Adrenal gland (tissue), 12 donors: ENCODE results near the gene KLRC4. TPM values are rescaled to one million over a fixed set of nuclear protein-coding genes. Genes with fewer than 3 reads are reported as not detected.
"Not testable (repeated sequence)": the region's sequence is repeated elsewhere in the genome, so short reads cannot be mapped to it uniquely, and the experiment has no call there.

Experiments
- DNase-seq, 7 donors: peaks; one replicate each; pipeline ENCODE4 v3.0.0-alpha.2; 2019 to 2020
- H3K27ac ChIP-seq, 5 donors: fragments of 200-600 bp; sonication (generic) in 4 of 5; 1 replicate in 3 of 5; 2 replicates in 2 of 5; pipeline versions ENCODE4 v1.5.1 to v1.8.0; 2016 to 2020; ENCODE audit warnings: mild to moderate bottlenecking in 1 of 5
- H3K27me3 ChIP-seq: fragments of 200-600 bp; 2 replicates; pipeline ENCODE4 v1.8.0; 2021
- H3K36me3 ChIP-seq, 2 donors: fragments of 200-600 bp; replicated peaks in 1 of 2; 1 replicate in 1 of 2; 2 replicates in 1 of 2; pipeline versions ENCODE4 v1.5.1 to v1.8.0; 2018 to 2022
- H3K4me1 ChIP-seq, 2 donors: fragments of 200-600 bp; replicated peaks in 1 of 2; 1 replicate in 1 of 2; 2 replicates in 1 of 2; pipeline versions ENCODE4 v1.5.1 to v1.8.0; 2018 to 2021
- H3K4me3 ChIP-seq, 4 donors: fragments of 200-600 bp; sonication (generic) in 3 of 4; one replicate each; pipeline ENCODE4 v1.5.1; 2016 to 2018
- H3K9me3 ChIP-seq, 3 donors: fragments of 200-600 bp; sonication (generic) in 1 of 3; replicated peaks in 1 of 3; 1 replicate in 2 of 3; 2 replicates in 1 of 3; pipeline versions ENCODE4 v1.5.1 to v1.8.0; 2016 to 2021
- POLR2A ChIP-seq, 2 donors: fragments of 450-650 bp; IDR thresholded peaks; one replicate each; pipeline ENCODE4 v1.6.1; 2017; ENCODE audit warnings: antibody characterized with exemption in 2 of 2, mild to moderate bottlenecking in 2 of 2, moderate library complexity in 1 of 2
- WGBS, 4 donors: extraction: QIAGEN DNeasy Blood & Tissue Kit in 2 of 4; methylation state at CpG; one replicate each; pipeline versions ENCODE4 v1.1.5 to v1.1.7; 2013 to 2017; 5-methylcytosine and 5-hydroxymethylcytosine counted together
- intact Hi-C, 2 donors: fragments of 100-400 bp; cut with DNase I; formaldehyde crosslinking; loops; one replicate each; pipeline versions ENCODE4 v1.14.1 to v1.15.0; 2022 to 2023
- polyA plus RNA-seq, 3 donors: library from polyadenylated mRNA; stranded (reverse); fragments of 200-250 nt in 2 of 3; fragments of 350-450 nt in 1 of 3; fragmentation: Illumina TruSeq in 1 of 3; extraction: RNeasy Lipid Tissue Mini Kit (QIAGEN cat#74804) in 1 of 3; gene quantifications; one replicate each; pipeline ENCODE4 v1.2.3, GENCODE V29; 2013 to 2014
- total RNA-seq, 9 donors: library from RNA; depleted of rRNA in 4 of 9; stranded (reverse); fragments of >200 nt in 4 of 9; fragments of 120-200 nt in 1 of 9; fragmentation: NEBNext Ultra II Directional in 1 of 9; extraction: Animal tissue kit (Norgen Biotek cat#: 25700) in 1 of 9; gene quantifications; one replicate each; pipeline versions ENCODE4 v1.1.0 to v1.2.4, GENCODE V29; 2013 to 2023
- TF ChIP-seq, protein P1 (sequence below), 6 experiments: fragments of 450-650 bp in 4 of 6; fragments of 200-600 bp in 2 of 6; sonication (generic) in 1 of 6; IDR thresholded peaks; 1 replicate in 5 of 6; 2 replicates in 1 of 6; pipeline versions ENCODE4 v1.5.1 to v1.8.0; 2016 to 2021; ENCODE audit warnings: antibody characterized with exemption in 6 of 6, mild to moderate bottlenecking in 2 of 6, moderate library complexity in 1 of 6
- donor health status: healthy with polysubstance abuse.
- donor health status: Bipolar disorder and iron deficiency.
- donor health status: DM: yes; HTN: yes; CAD: no.
- donor health status: DM: no; HTN: no; CAD: no.
- donor health status: DM: no; HTN: no; CAD: no.
- donor health status: DM: yes; HTN: yes; CAD: no.

Gene KLRC4
- total and polyA plus RNA-seq, 12 donors: 0.22 TPM; not detected in 11

DNA sequence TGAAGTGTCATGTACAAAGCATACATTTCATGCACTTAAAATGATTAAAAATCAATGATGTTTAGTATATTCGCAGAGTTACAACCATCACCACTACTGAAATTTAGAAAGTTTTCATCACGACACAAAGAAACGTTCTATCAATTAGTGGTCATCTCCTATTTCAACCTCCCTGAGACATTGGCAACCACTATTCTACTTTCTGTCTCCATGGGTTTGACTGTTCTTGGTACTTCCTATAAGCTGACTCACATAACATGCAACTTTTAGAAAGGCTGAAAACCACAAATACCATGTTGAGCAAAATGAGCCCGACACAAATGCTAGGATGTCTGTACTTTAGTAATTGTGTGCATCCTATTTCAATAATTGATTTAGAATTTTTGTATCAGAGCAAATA lies 21.1 kb upstream of the KLRC4 start:
- WGBS, 4 donors: 80 to 89% (median 85%) methylated on average over 4 of the region's 4 CpGs
- H3K27ac ChIP-seq, DNase-seq, H3K4me1 ChIP-seq, H3K4me3 ChIP-seq, H3K36me3 ChIP-seq, H3K9me3 ChIP-seq, intact Hi-C loops, H3K27me3 ChIP-seq: not testable (repeated sequence)

DNA sequence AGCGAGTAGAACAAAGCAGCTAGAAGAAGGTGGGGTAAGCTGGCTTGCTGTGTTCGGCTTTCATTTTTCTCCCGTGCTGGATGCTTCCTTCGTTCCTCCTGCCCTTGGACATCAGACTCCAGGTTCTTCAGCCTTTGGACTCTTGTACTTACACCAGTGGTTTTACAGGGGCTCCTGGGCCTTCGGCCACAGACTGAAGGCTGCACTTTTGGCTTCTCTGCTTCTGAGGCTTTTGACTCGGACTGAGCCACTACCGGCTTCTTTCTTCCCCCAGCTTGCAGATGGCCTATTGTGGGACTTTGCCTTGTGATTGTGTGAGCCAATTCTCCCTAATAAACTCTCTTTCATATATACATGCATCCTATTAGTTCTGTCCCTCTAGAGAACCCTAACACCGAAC lies 16.4 kb upstream of the KLRC4 start:
- H3K27ac ChIP-seq, intact Hi-C loops, H3K27me3 ChIP-seq, DNase-seq, H3K9me3 ChIP-seq, H3K4me1 ChIP-seq, H3K4me3 ChIP-seq, H3K36me3 ChIP-seq: not testable (repeated sequence)
- WGBS, 4 donors: 85 to 91% (median 89%) methylated on average over 7 to 8 of the region's 8 CpGs

DNA sequence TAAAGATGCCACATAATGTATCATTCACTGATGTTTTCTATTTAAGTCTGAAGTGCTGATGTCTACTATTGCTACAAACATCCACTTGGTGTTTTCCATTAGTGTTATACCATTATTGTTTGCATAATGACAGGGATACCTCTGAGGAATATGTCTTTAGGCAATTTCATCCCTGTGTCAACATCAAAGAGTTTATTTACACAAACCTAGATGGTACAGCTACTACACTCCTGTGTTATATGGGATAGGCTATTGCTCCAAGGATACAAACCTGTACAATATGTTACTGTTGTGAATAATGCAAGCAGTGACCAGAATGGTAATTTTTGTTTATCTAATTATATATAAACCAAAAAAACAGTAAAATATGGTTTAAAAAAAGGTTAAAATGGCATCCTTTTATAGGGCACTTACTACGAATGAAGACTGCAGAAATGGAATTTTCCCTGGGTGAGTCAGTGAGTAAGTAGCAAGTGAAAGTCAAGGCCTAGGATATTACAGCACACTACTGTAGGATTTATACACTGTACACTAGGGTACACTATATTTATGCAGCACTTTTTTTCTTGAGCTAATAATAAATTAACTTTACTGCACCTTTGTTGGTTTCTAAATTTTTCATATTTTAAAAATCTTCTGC lies 14.8 kb upstream of the KLRC4 start:
- H3K4me1 ChIP-seq, H3K36me3 ChIP-seq, H3K27me3 ChIP-seq, DNase-seq, H3K27ac ChIP-seq, H3K9me3 ChIP-seq, intact Hi-C loops, H3K4me3 ChIP-seq: not testable (repeated sequence)
- WGBS, 4 donors: 25 to 39% (median 33%) methylated on average over 1 of the region's 1 CpG; no CpG with 5 or more reads in 1 of the 4 donors

DNA sequence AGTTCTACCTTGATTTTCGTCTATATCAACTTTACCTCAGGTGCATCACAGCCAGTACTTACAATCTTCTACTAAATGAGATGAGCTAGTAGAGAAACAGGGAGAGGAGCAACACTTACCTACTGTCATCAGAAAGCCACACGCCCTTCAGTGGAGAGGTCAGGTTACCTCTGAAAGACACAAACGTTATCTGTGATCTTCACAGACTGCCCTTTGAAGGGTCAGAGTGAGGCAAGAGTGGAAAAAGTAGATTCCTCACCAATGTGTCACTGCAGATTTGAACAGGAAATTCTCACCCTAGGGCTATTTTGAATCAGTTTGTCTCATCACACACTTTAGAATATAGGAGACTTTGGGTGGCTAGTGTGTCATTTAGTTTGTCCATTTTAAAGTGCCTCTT lies 12.6 kb upstream of the KLRC4 start:
- H3K27me3 ChIP-seq, H3K4me3 ChIP-seq, intact Hi-C loops, H3K36me3 ChIP-seq, H3K27ac ChIP-seq, DNase-seq, H3K4me1 ChIP-seq, H3K9me3 ChIP-seq: not testable (repeated sequence)
- 13 to 59% (median 45%) methylated on average over 1 to 2 of the region's 3 CpGs for WGBS, 4 donors

DNA sequence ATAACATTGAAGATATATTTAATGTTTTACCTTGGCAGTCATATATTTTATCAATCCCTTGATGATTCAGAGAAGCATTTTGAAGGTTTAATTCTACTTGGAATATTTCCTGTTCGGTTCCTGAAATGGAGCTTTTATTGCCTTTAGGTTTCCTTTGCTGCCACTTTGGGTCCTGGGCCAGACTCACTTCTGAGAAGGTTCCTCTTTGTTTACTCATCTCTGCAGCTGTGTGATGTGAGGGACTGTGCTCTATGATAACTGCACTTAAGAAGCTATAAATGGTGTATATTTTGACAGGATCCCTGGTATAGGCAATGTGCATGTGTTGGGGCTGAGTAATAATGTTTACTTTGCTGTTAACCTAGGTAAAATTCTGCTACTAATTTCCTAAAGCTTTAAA lies 10.8 kb upstream of the KLRC4 start, which contains the start of gene KLRC3:
TSS of gene KLRC3 (minus strand) at position 262 of the 400 bp plus-strand sequence. CDS start at position 217, 45 bp downstream.
- H3K4me1 ChIP-seq, intact Hi-C loops, H3K27ac ChIP-seq, H3K9me3 ChIP-seq, H3K27me3 ChIP-seq, H3K36me3 ChIP-seq, DNase-seq, H3K4me3 ChIP-seq: not testable (repeated sequence)
- WGBS, 4 donors: 36 to 69% (median 52%) methylated on average over 1 of the region's 1 CpG

DNA sequence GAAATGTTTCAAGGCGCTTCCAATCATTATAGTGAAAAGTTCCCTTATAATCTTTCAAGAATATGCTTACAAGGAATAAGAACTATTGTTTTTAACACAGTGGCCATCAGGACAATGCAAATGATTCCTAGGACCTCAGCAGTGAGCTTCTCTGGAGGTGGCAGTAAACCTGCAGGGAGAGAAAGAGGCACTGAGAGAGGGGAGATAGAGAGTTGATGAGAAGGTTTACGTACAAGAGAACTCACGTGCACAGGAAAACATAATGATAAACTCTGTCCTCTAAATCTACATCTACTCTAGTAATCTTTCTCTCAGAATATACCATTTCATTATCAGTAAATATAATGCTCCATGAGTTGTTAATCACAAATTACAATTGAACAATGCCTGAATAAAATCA lies 715 bp downstream of the KLRC4 start:
- Histone ChIP-seq H3K4me1 (no peaks in the 10 kb centered on the region), H3K27ac (no peak overlapping the region), H3K27me3 (no peaks in the 10 kb centered on the region), H3K4me3 (no peak overlapping the region), H3K9me3 (peaks cover 0 to 5% (median 0%) of the 10 kb centered on the region in 3 donors), H3K36me3 (no peaks in the 10 kb centered on the region)
- 76 to 88% (median 80%) methylated on average over 3 of the region's 3 CpGs for WGBS, 4 donors
- no peak for TF ChIP-seq POLR2A (IDR thresholded peaks at IDR 0.05)
- TF ChIP-seq, protein P1, sequence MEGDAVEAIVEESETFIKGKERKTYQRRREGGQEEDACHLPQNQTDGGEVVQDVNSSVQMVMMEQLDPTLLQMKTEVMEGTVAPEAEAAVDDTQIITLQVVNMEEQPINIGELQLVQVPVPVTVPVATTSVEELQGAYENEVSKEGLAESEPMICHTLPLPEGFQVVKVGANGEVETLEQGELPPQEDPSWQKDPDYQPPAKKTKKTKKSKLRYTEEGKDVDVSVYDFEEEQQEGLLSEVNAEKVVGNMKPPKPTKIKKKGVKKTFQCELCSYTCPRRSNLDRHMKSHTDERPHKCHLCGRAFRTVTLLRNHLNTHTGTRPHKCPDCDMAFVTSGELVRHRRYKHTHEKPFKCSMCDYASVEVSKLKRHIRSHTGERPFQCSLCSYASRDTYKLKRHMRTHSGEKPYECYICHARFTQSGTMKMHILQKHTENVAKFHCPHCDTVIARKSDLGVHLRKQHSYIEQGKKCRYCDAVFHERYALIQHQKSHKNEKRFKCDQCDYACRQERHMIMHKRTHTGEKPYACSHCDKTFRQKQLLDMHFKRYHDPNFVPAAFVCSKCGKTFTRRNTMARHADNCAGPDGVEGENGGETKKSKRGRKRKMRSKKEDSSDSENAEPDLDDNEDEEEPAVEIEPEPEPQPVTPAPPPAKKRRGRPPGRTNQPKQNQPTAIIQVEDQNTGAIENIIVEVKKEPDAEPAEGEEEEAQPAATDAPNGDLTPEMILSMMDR (IDR thresholded peaks at IDR 0.05): no peak
- no peak for DNase-seq
- intact Hi-C loops: no loop called here

DNA sequence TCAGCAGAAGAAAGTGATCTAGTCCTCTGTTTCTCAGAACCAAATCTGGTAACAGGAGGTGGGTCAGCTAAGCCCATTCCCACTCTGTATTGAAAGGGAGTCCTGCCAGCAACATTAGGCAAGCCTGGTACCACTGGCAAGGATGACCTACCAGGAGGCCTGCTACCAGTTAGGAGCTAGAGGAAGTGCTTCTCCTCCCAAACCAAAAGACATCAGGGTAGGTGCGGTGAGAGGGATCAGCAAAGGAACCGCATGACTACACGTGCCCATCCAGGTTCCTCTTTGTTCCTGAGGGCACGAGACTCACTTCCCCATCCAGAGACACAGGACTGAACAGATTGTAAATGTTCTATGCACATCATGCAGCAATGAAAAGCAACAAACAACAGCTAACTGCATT lies 2.8 kb downstream of the KLRC4 start:
- Histone ChIP-seq H3K27ac (no peak overlapping the region), H3K9me3 (no peaks in the 10 kb centered on the region), H3K4me1 (no peaks in the 10 kb centered on the region), H3K4me3 (no peak overlapping the region), H3K36me3 (no peaks in the 10 kb centered on the region), H3K27me3 (no peaks in the 10 kb centered on the region)
- WGBS, 4 donors: 57 to 81% (median 72%) methylated on average over 1 to 4 of the region's 4 CpGs
- no peak for TF ChIP-seq POLR2A (IDR thresholded peaks at IDR 0.05)
- TF ChIP-seq, protein P1 (IDR thresholded peaks at IDR 0.05): no peak
- peak in 5 of 7 donors; percentile 13 to 43 (median 17) for DNase-seq
- intact Hi-C loops: no loop called here
